CD4-positive, alpha-beta memory T cell (primary cell): ENCODE data around the gene CLTC. TPM values are rescaled to one million over a fixed set of nuclear protein-coding genes. Genes with fewer than 3 reads are reported as not detected.

Source experiments
- CTCF ChIA-PET: fragments of 350-600 bp; sonication (Branson Sonifier 250); formaldehyde crosslinking; loops from one replicate; lab custom pipeline; 2021; ENCODE audit warnings: inconsistent platforms; ENCODE audit not compliant: partially characterized antibody; lab: Charles Lee
- POLR2A ChIA-PET: fragments of 350-600 bp; sonication (Branson Sonifier 250); formaldehyde crosslinking; loops from one replicate; lab custom pipeline; 2021; ENCODE audit not compliant: partially characterized antibody; lab: Charles Lee
- DNase-seq, 5 donors: peaks; one replicate each; pipeline versions ENCODE4 v3.0.0 to v3.0.0-alpha.2; 2020 to 2022; ENCODE audit warnings: mixed read lengths in 1 of 5
- H3K27ac ChIP-seq: one replicate; pipeline ENCODE4 v1.7.0; 2013; ENCODE audit warnings: low read depth, low read length
- H3K27me3 ChIP-seq: 2 replicates; pipeline ENCODE4 v1.7.0; 2013; ENCODE audit warnings: mild to moderate bottlenecking, low read length, moderate library complexity; ENCODE audit not compliant: insufficient read depth
- H3K36me3 ChIP-seq: 2 replicates; pipeline ENCODE4 v1.7.0; 2013; ENCODE audit warnings: mild to moderate bottlenecking, low read length, moderate library complexity; ENCODE audit not compliant: insufficient read depth
- H3K4me1 ChIP-seq: 2 replicates; pipeline ENCODE4 v1.7.0; 2013; ENCODE audit warnings: mild to moderate bottlenecking, low read length, moderate library complexity; ENCODE audit not compliant: insufficient read depth
- H3K4me3 ChIP-seq, 2 donors: one replicate each; pipeline ENCODE4 v1.7.0; 2013; ENCODE audit warnings: low read length in 2 of 2, mild to moderate bottlenecking in 1 of 2
- H3K9me3 ChIP-seq, 2 donors: one replicate each; pipeline ENCODE4 v1.7.0; 2013; ENCODE audit warnings: low read length in 2 of 2, control low read depth in 1 of 2; ENCODE audit not compliant: control insufficient read depth in 1 of 2
- H3K27ac Mint-ChIP-seq, 7 donors: one replicate each; pipeline ENCODE4 v1.8.0; 2020 to 2021; ENCODE audit warnings: mixed read lengths in 7 of 7, mild to moderate bottlenecking in 6 of 7, inconsistent platforms in 3 of 7, moderate library complexity in 3 of 7
- H3K27me3 Mint-ChIP-seq, 2 donors: one replicate each; pipeline ENCODE4 v1.8.0; 2020 to 2021; ENCODE audit warnings: mixed read lengths in 2 of 2
- H3K36me3 Mint-ChIP-seq, 2 donors: one replicate each; pipeline ENCODE4 v1.8.0; 2020 to 2021; ENCODE audit warnings: mixed read lengths in 2 of 2, inconsistent platforms in 1 of 2, mild to moderate bottlenecking in 1 of 2
- H3K4me1 Mint-ChIP-seq, 4 donors: one replicate each; pipeline ENCODE4 v1.8.0; 2020 to 2021; ENCODE audit warnings: mixed read lengths in 4 of 4, mild to moderate bottlenecking in 1 of 4
- H3K4me3 Mint-ChIP-seq, 8 donors: one replicate each; pipeline ENCODE4 v1.8.0; 2020 to 2021; ENCODE audit warnings: mixed read lengths in 8 of 8, mild to moderate bottlenecking in 7 of 8, moderate library complexity in 6 of 8, inconsistent platforms in 3 of 8
- H3K9me3 Mint-ChIP-seq, 8 donors: one replicate each; pipeline ENCODE4 v1.8.0; 2020 to 2021; ENCODE audit warnings: mixed read lengths in 8 of 8, mild to moderate bottlenecking in 5 of 8, inconsistent platforms in 3 of 8, moderate library complexity in 1 of 8
- intact Hi-C: fragments of 100-400 bp; cut with micrococcal nuclease; formaldehyde crosslinking; loops from one replicate; pipeline ENCODE4 v1.15.1; 2023
- polyA plus RNA-seq, 2 donors: library from polyadenylated mRNA; unstranded; fragments of 300-500 nt; fragmentation: Illumina TruSeq; gene quantifications; one replicate each; pipeline ENCODE4 v1.2.3, GENCODE V29; 2021
- total RNA-seq, 2 experiments: library from RNA; stranded (reverse); gene quantifications; one replicate each; pipeline ENCODE4 v1.2.3, GENCODE V29; 2021

Gene CLTC
- total and polyA plus RNA-seq, 4 experiments from 2014 or later = 27.0 to 118 (median 84.8) TPM

DNA sequence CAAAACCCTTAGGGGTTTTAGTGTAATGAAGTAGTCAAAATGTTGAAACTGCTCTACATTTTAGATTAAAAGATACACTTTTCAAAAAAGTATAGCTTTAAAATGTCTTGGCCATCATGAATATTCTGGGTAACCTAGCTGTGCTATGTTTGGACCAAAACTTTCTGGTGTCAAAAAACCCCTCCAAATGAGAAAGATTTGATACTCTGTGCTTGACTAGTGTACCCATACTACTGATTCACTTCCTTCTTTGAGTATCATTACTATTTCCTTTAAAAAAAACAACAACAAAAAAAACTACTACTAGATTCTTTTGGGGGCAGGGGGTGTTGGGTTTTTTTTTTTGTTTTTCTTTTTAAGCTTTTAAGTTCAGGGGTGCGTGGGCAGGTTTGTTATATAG lies 50.2 kb downstream of the CLTC start:
- no peaks in the 10 kb centered on the region for H3K4me1 ChIP-seq
- POLR2A ChIA-PET = interaction anchor here (1.3 kb wide), 1 partner anchor 51 kb away, joined by 3 read pairs; no protein-coding TSS in a partner anchor
- H3K36me3 ChIP-seq = peaks cover 63% of the 10 kb centered on the region
- H3K27me3 ChIP-seq = no peaks in the 10 kb centered on the region
- no peak overlapping the region for H3K27ac ChIP-seq
- peaks cover 10 to 25% (median 13%) of the 10 kb centered on the region in 4 donors for H3K4me1 Mint-ChIP-seq
- no peaks in the 10 kb centered on the region for H3K9me3 Mint-ChIP-seq
- H3K4me3 ChIP-seq = no peak overlapping the region
- no peak for DNase-seq
- intact Hi-C loops = no loop called here
- H3K36me3 Mint-ChIP-seq = peaks cover 26 to 78% of the 10 kb centered on the region in 2 donors
- CTCF ChIA-PET = interaction anchor here (0.8 kb wide), 1 partner anchor 19 kb away, joined by 3 read pairs; no protein-coding TSS in a partner anchor
- H3K27ac Mint-ChIP-seq = peak overlapping the region; percentile 55 to 85 (median 78)
- H3K4me3 Mint-ChIP-seq = no peak overlapping the region
- no peaks in the 10 kb centered on the region for H3K27me3 Mint-ChIP-seq
- no peaks in the 10 kb centered on the region for H3K9me3 ChIP-seq

DNA sequence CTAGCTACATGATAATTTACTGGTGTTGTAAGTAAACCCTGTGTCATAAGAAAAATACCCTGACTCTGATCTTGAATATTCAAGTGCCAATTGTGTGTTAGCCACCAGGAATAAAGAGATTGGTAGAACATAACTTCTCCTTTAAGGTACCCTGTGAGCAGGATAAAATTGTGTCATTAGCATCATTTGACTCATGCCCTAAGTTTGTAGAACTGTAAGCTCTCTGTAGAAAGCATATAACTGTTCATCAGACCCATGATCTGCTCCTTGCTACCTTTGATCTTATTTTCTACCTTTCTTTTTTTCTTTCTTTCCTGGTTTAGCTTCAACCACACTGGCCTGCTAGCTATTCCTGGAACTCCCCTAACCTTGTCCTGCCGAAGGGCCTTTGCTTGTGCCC lies 51.7 kb downstream of the CLTC start:
- Mint-ChIP-seq H3K9me3 (no peaks in the 10 kb centered on the region), H3K27ac (peak overlapping the region in 6 of 7 donors; percentile 36 to 89 (median 70)), H3K27me3 (no peaks in the 10 kb centered on the region), H3K36me3 (peaks cover 30 to 75% of the 10 kb centered on the region in 2 donors), H3K4me1 (peaks cover 10 to 25% (median 13%) of the 10 kb centered on the region in 4 donors), H3K4me3 (no peak overlapping the region)
- DNase-seq = no peak
- intact Hi-C loops = no loop called here
- Histone ChIP-seq H3K4me1 (no peaks in the 10 kb centered on the region), H3K4me3 (no peak overlapping the region), H3K9me3 (no peaks in the 10 kb centered on the region), H3K27me3 (no peaks in the 10 kb centered on the region), H3K27ac (no peak overlapping the region), H3K36me3 (peaks cover 65% of the 10 kb centered on the region)
- CTCF ChIA-PET = no interaction called here
- POLR2A ChIA-PET = no interaction called here

DNA sequence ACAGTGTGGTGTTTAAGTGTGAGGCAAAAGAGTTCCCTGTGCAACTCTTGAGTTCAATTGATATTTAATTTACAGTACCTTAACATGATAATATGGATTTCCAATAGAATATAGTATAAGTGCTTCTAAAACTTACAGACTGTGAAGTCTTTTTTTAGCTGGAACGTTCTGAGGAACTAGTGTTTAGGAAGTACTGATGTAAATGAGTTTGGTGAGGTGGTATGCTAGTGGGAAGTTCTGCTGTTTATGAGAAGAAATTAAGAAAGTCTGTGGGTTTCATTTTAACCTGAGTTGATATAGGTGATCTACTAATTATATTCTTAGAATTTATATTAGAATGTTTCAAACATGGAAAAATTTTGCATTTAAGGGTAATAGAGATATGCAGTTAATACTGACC lies 55.5 kb downstream of the CLTC start:
- Mint-ChIP-seq H3K4me3 (no peak overlapping the region), H3K27me3 (no peaks in the 10 kb centered on the region), H3K9me3 (no peaks in the 10 kb centered on the region), H3K27ac (peak overlapping the region in 3 of 7 donors; percentile 14 to 73 (median 57)), H3K36me3 (peaks cover 47 to 79% of the 10 kb centered on the region in 2 donors), H3K4me1 (peaks cover 4 to 16% (median 8%) of the 10 kb centered on the region in 4 donors)
- no peak for DNase-seq
- no peaks in the 10 kb centered on the region for H3K9me3 ChIP-seq
- no peak overlapping the region for H3K4me3 ChIP-seq
- H3K27me3 ChIP-seq = no peaks in the 10 kb centered on the region
- ChIA-PET CTCF (interaction anchor here (1.1 kb wide), 1 partner anchor 178 kb away, joined by 3 read pairs; no protein-coding TSS in a partner anchor), POLR2A (interaction anchor here (0.9 to 1.6 kb wide), 2 partner anchors 25 to 55 kb away, joined by 3 to 4 read pairs; partner anchors contain the start of gene CLTC)
- peaks cover 79% of the 10 kb centered on the region for H3K36me3 ChIP-seq
- no peaks in the 10 kb centered on the region for H3K4me1 ChIP-seq
- H3K27ac ChIP-seq = no peak overlapping the region
- intact Hi-C loops = no loop called here

DNA sequence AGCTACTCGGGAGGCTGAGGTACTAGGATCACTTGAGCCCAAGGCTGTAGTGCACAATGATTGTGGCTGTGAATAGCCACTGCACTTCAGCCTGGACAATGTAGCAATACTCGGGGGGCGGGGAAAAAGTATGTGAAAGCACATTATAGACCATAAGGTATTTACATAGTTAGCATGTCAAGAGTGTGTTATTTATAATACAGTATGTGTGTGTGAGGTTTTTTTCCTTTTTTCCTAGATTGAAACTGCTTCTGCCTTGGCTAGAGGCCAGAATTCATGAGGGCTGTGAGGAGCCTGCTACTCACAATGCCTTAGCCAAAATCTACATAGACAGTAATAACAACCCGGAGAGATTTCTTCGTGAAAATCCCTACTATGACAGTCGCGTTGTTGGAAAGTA lies 57.0 kb downstream of the CLTC start:
- Mint-ChIP-seq H3K27ac (peak overlapping the region in 1 of 7 donors; percentile 43), H3K4me3 (no peak overlapping the region), H3K36me3 (peaks cover 54 to 80% of the 10 kb centered on the region in 2 donors), H3K9me3 (no peaks in the 10 kb centered on the region), H3K27me3 (no peaks in the 10 kb centered on the region), H3K4me1 (peaks cover 0 to 6% (median 3%) of the 10 kb centered on the region in 4 donors)
- Histone ChIP-seq H3K4me3 (no peak overlapping the region), H3K27me3 (no peaks in the 10 kb centered on the region), H3K27ac (no peak overlapping the region), H3K36me3 (peaks cover 81% of the 10 kb centered on the region), H3K4me1 (no peaks in the 10 kb centered on the region), H3K9me3 (no peaks in the 10 kb centered on the region)
- CTCF ChIA-PET = no interaction called here
- POLR2A ChIA-PET = interaction anchor here (1.8 kb wide), 1 partner anchor 14 kb away, joined by 3 read pairs; no protein-coding TSS in a partner anchor
- intact Hi-C loops = no loop called here
- DNase-seq = no peak

DNA sequence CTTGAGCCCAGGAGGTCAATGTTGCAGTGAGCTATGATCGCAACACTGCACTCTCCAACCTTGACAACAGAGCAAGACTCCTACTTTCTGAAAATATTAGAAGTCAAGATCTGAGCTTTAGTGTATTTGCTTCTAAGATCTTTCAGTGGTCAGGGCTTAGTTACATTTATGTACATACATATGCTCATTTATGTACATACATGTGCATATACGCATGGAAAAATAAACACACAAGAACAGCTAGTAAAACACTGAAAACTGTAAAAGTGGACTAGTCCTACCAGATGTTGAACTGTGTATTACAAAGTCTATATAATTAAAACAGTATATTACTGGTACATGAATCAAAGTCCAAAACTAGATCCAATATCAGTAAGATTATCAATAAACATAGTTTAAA lies 59.2 kb downstream of the CLTC start:
- Histone ChIP-seq H3K27me3 (no peaks in the 10 kb centered on the region), H3K27ac (no peak overlapping the region), H3K36me3 (peaks cover 89% of the 10 kb centered on the region), H3K9me3 (no peaks in the 10 kb centered on the region), H3K4me1 (no peaks in the 10 kb centered on the region), H3K4me3 (no peak overlapping the region)
- H3K36me3 Mint-ChIP-seq = peaks cover 63 to 88% of the 10 kb centered on the region in 2 donors
- no peaks in the 10 kb centered on the region for H3K27me3 Mint-ChIP-seq
- peaks cover 0 to 2% (median 0%) of the 10 kb centered on the region in 4 donors for H3K4me1 Mint-ChIP-seq
- H3K27ac Mint-ChIP-seq = no peak overlapping the region
- intact Hi-C loops = no loop called here
- POLR2A ChIA-PET = no interaction called here
- CTCF ChIA-PET = no interaction called here
- DNase-seq = no peak
- H3K9me3 Mint-ChIP-seq = no peaks in the 10 kb centered on the region
- no peak overlapping the region for H3K4me3 Mint-ChIP-seq

DNA sequence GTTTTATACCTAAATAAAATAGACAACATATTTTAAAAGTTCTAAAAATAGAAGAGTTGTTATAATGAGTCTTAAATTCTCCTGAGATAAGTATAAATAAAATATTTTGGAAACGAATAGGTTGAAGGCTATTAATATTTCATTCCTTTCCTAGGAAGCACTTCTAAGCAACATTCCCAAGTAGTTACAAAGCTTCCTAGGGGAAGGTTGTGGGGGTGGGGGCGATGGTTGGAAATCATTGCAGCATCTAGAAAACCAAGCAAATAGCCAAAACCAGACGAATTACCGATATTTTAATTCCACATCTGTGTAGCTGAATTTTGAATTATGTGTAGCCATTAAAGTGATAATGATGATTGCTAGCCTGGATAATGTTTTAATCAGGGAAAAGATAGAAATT lies 60.6 kb downstream of the CLTC start:
- no peaks in the 10 kb centered on the region for H3K9me3 ChIP-seq
- H3K27me3 ChIP-seq = no peaks in the 10 kb centered on the region
- DNase-seq = no peak
- H3K4me1 ChIP-seq = no peaks in the 10 kb centered on the region
- H3K36me3 ChIP-seq = peaks cover 89% of the 10 kb centered on the region
- no peak overlapping the region for H3K4me3 ChIP-seq
- no peak overlapping the region for H3K27ac ChIP-seq
- Mint-ChIP-seq H3K27me3 (no peaks in the 10 kb centered on the region), H3K27ac (peak overlapping the region in 1 of 7 donors; percentile 24), H3K36me3 (peaks cover 64 to 87% of the 10 kb centered on the region in 2 donors), H3K4me3 (no peak overlapping the region), H3K9me3 (no peaks in the 10 kb centered on the region), H3K4me1 (peaks cover 0 to 1% (median 0%) of the 10 kb centered on the region in 4 donors)
- ChIA-PET CTCF (no interaction called here), POLR2A (no interaction called here)
- intact Hi-C loops = no loop called here

DNA sequence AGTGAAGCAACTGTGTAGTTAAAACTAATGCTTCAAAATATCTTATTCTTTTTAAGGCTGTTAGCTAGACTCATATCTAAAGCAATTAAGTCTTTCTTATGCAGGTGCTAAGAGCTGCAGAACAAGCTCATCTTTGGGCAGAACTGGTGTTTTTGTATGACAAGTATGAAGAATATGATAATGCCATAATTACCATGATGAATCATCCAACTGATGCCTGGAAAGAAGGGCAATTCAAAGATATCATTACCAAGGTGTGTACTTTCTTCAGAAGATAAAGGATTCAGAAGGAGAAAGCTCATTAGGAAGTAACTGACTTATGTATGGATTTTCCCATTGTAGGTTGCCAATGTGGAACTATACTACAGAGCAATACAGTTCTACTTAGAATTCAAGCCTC lies 63.6 kb downstream of the CLTC start:
- H3K4me1 Mint-ChIP-seq = peaks cover 0 to 5% (median 2%) of the 10 kb centered on the region in 4 donors
- H3K27ac Mint-ChIP-seq = peak overlapping the region in 1 of 7 donors; percentile 51
- peaks cover 59 to 88% of the 10 kb centered on the region in 2 donors for H3K36me3 Mint-ChIP-seq
- Histone ChIP-seq H3K36me3 (peaks cover 86% of the 10 kb centered on the region), H3K4me3 (no peak overlapping the region), H3K27ac (no peak overlapping the region), H3K4me1 (no peaks in the 10 kb centered on the region), H3K27me3 (no peaks in the 10 kb centered on the region), H3K9me3 (no peaks in the 10 kb centered on the region)
- no peaks in the 10 kb centered on the region for H3K27me3 Mint-ChIP-seq
- H3K4me3 Mint-ChIP-seq = no peak overlapping the region
- H3K9me3 Mint-ChIP-seq = no peaks in the 10 kb centered on the region
- DNase-seq = no peak
- POLR2A ChIA-PET = interaction anchor here (1.8 kb wide), 1 partner anchor 24 kb away, joined by 7 read pairs; the partner anchor contains the start of genes PTRH2 and VMP1
- CTCF ChIA-PET = no interaction called here
- intact Hi-C loops = no loop called here
